ENCODE data around the gene RILPL1.

- no peak for TF ChIP-seq POLR2A (IDR thresholded peaks at IDR 0.05)
- TF ChIP-seq POLR2AphosphoS5 (IDR thresholded peaks at IDR 0.05) = no peak
- no peak for TF ChIP-seq CTCF (IDR thresholded peaks at IDR 0.05)
Measured at GRCh38 chr12:123487428-123487827, 46.1 kb downstream of the RILPL1 start.

Measured in gastroesophageal sphincter (tissue), 3 donors.